HS-27A (cell line): ENCODE measurements around the gene BIK.
A peak's percentile ranks its signal among the peaks of the same experiment; 100 is the strongest.
"Not testable (repeated sequence)": the region's sequence is repeated elsewhere in the genome, so short reads cannot be mapped to it uniquely, and the experiment has no call there.

ENCODE experiments used
- DNase-seq: peaks from one replicate; pipeline ENCODE4 v3.0.0-alpha.2; 2012; ENCODE audit warnings: low read depth, missing footprints

Gene BIK

DNA sequence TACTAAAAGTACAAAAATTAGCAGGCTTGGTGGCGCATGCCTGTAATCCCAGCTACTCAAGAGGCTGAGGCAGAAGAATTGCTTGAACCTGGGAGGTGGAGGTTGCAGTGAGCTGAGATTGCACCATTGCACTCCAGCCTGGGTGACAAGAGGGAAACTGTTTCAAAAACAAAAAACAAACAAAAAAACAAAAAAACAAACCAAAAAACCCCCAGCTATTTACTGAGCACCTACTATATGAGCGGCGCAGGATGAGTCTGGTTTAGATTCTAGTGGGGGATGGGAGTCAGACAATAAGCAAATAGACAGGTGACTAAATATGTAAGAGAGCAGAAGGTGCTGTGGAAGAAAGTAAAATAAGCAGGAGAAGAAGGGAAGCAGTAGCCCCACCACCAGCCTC is 5.6 kb upstream of the BIK start:
- not testable (repeated sequence) for DNase-seq

DNA sequence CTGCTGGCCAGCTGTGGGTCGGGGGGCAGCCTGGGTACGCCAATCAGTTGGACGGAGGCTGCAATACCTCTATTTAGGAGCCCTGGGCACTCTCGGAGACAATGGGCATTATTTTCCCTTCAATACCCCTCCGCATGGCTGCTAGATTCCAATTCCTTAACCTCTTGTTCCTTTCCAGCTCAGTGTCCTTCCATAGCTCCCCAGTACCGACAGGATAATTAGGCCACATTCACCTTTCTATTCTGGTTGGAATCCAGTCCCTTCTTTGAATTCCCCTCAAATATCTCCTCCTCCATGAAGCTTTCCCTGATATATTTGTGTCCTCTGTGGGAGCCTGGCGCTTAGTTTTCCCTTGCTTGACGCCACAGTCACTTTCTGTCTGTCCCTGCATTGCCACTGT is 4.2 kb upstream of the BIK start:
- DNase-seq: no peak

DNA sequence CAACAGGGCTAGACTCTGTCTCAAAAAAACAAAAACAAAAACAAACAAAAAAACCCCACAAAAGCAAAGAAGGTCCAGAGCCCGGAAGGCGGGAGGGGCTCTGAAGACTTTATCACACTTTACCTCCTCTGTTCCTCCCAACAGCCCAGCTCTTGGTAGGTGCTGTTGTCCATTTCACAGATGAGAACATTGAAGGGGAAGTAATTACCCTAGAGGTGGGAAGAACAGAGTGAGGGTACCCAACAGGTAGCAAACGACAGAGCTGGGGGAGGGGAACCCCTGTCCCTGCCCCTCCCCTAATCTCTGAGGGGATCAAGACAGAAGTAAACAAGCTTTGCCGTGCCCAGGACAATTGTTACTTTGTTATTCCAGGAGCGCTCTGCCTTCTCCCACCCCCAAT is 1.0 kb upstream of the BIK start:
- DNase-seq: no peak

DNA sequence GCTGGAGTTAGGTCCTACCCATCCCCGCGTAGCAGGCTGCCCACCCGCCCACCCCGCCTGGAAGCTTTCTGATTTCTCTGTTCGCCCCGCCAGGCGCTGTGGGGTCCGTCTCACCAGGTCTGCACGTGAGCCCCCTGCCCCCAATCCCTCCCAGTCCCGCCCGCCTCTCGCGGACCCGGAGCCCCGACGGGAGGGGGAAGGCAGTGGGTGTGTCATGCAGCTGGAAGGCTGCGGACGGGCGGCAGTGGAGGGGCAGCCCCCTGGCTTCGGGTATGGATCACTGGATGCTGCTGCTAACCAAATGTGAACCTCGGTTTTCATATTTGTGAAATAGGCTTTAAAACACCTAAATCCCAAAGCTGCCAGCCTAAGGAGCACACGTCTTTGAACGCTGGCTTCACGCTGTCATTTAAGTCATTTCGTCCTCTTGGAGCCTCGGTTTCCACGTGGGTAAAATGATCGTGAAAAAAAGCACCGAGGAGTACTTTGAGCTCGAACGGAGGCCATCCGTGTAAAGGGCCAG is 568 bp upstream of the BIK start:
- no peak for DNase-seq

DNA sequence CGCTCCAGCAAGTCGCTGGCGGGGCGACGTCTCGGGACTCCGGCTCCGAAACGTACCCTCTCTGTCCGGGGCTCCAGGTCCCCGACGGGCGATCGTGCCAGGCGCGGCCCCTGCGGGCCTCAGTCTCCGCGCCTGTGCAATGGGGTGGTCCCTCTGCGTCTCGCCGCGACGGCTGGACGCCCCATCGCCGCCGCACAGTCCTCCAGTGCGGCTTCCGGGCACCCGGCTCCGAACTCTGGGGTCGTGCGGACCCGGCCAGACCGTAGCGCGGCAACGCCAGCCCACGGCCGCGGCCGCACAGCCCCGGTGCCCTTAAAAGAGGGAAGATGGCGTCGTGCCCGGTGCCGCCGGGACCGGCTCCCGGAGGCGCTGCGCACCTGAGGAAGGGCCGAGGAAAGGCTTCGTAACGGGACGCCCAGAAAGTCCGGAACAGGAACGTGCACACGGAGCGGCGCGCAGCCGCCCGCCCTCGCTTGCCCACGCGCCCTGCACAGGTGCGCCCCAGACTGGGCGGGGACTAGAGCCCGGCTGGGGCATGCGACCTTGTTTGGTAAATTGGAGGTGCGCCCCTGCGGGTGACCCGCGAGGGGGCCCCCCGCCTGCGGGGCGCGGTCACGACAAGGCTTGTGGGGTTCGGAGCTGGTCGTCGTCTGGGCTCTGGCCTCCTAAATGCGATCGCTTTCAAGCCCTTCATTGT is 525 bp downstream of the BIK start:
- no peak for DNase-seq

DNA sequence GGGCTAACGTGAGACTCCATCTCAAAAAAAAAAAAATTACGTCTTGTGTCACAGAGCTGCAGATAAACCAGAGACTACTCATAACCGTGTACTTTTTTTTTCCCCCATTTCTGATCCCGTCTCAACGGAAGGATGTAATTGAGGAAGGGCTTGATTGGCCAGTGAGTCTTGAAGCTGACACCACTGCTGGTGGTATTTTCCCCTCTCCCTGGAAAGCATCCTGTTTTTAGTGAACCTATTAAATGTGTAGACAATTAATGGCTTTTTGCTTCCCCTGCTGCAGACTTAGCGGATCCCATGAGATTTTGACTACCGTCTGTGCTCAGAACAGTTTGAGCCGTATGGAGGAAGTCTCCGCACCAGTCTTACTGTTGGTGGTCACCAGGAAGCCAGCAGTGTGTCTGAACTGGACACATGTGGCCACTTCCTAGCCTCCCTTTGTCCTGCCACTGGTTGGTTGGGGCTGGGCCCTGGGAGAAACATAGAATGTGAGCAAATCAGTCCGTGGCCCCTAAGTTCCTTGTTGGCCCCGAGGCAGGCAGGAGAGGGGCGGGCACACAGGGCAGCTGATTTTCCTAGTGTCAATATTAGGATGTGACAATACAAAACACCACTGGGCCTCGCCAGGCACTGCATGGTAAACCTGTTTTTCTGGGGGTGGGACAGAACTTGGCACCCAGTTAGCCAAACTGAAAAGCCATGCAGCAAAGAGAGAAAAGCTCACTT is 3.1 kb downstream of the BIK start:
- no peak for DNase-seq

GRCh38 chr22:43114958-43115357 is 4.4 kb downstream of the BIK start:
- no peak for DNase-seq

DNA sequence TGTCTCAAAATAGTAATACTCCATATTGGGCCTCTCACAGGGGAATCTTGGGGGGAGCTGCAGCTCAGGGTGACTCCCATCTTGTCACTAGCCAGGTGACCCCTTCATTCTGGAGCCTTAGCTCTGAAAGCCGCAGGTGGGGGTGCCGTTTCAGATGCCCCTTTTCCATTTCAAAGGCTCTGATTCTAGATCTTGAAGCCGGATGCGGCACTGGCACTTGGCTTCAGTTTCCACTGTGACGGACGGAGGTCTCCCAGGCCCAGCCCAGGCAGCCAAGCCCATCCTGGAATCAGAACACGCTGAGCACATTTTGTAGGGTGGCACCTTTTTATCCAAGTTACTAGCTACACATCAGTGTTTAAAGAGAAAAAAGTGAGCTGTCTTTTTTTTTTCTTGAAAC is 6.4 kb downstream of the BIK start:
- no peak for DNase-seq

GRCh38 chr22:43118024-43118849 is 7.7 kb downstream of the BIK start:
- no peak for DNase-seq

DNA sequence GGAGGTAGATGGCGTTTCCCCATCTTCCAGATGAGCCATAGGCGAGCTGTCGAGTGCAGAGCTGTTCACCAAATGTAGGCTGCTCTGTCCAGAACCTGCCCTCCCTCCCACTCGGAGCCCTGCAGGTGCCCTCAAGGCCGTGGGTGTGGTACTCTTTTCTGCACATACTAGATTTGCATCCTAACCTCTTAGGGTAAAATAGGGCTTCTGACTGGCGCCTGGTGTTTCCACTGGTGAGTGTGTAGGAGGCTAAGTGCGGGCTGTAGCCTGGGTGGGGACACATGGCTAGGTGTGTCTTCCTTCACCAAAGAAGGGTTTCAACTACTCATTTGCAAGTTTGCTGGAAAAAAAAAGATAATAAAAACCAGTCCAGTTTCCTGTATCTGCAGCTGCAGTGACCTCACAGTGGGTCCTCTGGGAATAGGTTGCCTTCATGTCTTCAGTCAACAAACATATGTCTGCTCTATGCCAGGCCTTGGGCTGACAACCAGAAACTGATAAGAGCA is 8.5 kb downstream of the BIK start:
- no peak for DNase-seq

GRCh38 chr22:43126501-43127165 is 16.1 kb downstream of the BIK start:
- DNase-seq: peak; percentile 46

GRCh38 chr22:43127166-43127908 is 16.8 kb downstream of the BIK start:
- no peak for DNase-seq

DNA sequence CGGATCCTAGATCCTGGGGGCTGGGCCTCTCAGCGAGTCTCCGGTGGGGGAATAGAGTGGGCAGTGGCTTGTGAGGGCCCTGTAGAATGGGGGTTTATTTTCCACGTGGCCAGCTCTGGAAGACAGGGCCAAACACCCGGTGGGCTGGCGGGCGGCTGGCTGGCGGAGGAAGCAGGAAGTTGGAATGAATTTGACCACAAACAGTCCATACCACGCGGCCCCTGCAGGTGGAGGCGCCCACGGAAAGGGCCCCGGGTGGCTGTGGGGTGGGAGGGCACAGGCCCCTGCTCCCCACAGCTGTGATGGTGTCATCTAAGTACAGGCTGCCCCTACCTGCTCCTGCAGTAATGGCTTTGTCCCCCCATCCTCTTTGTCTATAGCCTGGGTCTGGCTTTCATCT is 17.6 kb downstream of the BIK start:
- no peak for DNase-seq

- no peak for DNase-seq
These were observed 18.4 kb downstream of the BIK start for GRCh38 chr22:43128928-43129424.

DNA sequence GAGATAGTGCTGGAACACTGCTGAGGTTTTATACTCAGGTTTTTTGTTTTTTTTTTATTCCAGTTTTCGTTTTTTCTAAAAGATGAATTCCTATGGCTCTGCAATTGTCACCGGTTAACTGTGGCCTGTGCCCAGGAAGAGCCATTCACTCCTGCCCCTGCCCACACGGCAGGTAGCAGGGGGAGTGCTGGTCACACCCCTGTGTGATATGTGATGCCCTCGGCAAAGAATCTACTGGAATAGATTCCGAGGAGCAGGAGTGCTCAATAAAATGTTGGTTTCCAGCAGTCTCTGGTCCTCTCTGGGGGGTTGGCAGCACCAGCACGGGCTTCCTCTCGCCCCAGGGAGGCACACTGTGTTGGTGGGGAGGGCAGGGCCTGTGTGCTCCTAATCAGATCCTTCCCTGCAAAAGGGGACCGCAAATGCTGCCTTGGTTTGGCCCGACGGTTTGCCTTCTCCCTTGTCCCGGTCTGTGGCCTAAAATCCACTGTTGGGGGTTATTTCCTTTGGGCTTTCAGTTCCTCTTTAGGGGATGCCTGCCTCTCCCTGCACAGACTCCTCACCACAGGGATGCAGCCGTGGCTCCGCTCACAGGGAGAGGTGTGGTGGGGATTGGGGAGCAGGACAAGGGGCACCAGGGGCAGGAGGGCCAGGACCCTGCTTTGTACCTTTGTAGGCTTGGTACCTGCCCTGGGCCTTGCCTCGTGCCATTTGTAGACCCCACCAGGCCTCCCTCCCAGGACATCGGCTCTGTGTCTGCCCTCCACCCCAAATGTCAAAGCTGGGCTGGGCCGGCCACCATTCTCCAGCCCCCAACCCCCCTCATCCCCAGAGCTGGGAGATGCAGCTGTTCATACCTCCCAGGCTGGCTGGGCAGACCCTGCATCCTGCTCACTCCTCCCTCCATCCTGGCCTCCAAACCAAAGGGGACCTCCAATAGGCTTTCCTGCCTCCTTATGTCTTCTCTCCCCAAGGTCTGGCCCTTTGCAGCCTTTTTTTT is 19.2 kb downstream of the BIK start:
- no peak for DNase-seq

DNA sequence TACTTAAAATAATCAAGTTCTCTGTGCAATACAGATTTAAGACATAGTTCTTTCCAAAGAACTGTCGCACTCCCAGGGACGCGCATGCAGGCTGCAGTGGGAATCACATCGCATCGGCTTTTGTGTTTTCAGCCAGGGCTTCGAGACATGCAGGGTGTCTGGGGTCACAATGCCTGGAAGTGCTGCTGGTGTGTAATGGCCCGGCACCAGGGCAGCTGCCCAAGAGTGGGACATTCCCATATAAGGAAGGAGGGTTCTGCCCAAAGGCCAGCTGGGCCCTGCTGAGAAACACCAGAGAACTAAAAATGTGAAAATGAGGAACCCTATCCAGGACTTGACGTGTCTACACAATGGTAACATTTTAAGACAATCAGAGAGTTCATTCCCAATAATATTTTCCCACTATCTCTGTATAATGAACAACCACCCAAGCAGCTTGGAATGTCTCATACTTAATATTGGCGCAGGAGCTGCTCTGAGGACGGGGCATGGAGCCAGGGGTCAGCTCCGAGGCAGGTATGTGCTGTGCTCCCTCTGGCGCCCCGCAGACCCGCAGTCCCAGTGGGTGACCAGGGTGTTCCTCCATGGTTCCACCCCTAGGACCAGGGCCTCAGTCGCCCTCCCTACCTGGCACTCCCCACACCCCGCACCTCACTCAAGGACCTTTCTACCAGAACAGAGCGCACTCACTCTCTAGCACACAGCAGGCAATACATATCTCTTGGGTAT is 21.4 kb downstream of the BIK start:
- no peak for DNase-seq

- no peak for DNase-seq
These were observed 22.9 kb downstream of the BIK start for GRCh38 chr22:43133401-43133800.

- no peak for DNase-seq
These were observed 24.0 kb downstream of the BIK start for GRCh38 chr22:43134553-43134952.

- no peak for DNase-seq
These were observed 25.0 kb downstream of the BIK start for GRCh38 chr22:43135565-43135964.
